GM12878 (cell line): ENCODE data around the gene ADAR. TPM values are rescaled to one million over a fixed set of nuclear protein-coding genes. Genes with fewer than 3 reads are reported as not detected.

Experiments
- ATAC-seq: fragments of 200-7000 bp; cut with Tn5 transposase; 3 replicates; pipeline ENCODE4 v1.9.1; 2020; ENCODE audit warnings: mild to moderate bottlenecking, moderate library complexity
- BruUV-seq: library from RNA; stranded (reverse); fragments of 400-500 nt; replicated peaks from 2 replicates; lab custom pipeline; 2021; lab: Mats Ljungman, UMichigan
- CTCF ChIA-PET: fragments of 300-600 bp; sonication (Branson Sonifier 250); formaldehyde crosslinking; extraction: SDS; loops from one replicate; lab custom pipeline; 2021; ENCODE audit warnings: inconsistent platforms; lab: Yijun Ruan, JAX
- POLR2A ChIA-PET: fragments of 350-600 bp; formaldehyde crosslinking; extraction: SDS; loops from one replicate; lab custom pipeline; 2021; ENCODE audit warnings: inconsistent platforms; lab: Charles Lee
- RAD21 ChIA-PET: fragments of 300-600 bp; sonication (Branson Sonifier 250); formaldehyde crosslinking; loops from one replicate; lab custom pipeline; 2023; ENCODE audit warnings: antibody characterized with exemption; ENCODE audit not compliant: unreplicated experiment; lab: Charles Lee
- SMC1A ChIA-PET: fragments of 300-600 bp; sonication (Branson Sonifier 250); formaldehyde crosslinking; loops from one replicate; lab custom pipeline; 2023; ENCODE audit not compliant: unreplicated experiment, uncharacterized antibody; lab: Charles Lee
- DNase-seq: peaks from one replicate; pipeline ENCODE4 v3.0.0-alpha.2; 2011; ENCODE audit warnings: low read depth, low spot score
- FAIRE-seq: peaks from 3 replicates; lab custom pipeline; 2011; peaks lifted over from hg19 to GRCh38; lab: Jason Lieb, UNC
- H2AFZ ChIP-seq: 2 replicates; pipeline ENCODE4 v1.6.0; 2011; ENCODE audit warnings: low read depth, low read length, control low read depth; ENCODE audit not compliant: control insufficient read depth
- H3K27ac ChIP-seq: 2 replicates; pipeline ENCODE4 v1.5.1; 2011; ENCODE audit warnings: control low read depth; ENCODE audit not compliant: control insufficient read depth, insufficient read depth
- H3K27me3 ChIP-seq, 2 experiments: replicated peaks in 1 of 2; 2 replicates each; pipeline versions ENCODE4 v1.6.0 to v1.6.1; 2011; ENCODE audit warnings: low read length in 1 of 2; ENCODE audit not compliant: control insufficient read depth in 2 of 2, insufficient read depth in 2 of 2
- H3K36me3 ChIP-seq, 2 experiments: 2 replicates each; pipeline ENCODE4 v1.5.1; 2011; ENCODE audit warnings: low read length in 1 of 2; ENCODE audit not compliant: control insufficient read depth in 2 of 2, insufficient read depth in 2 of 2
- H3K4me1 ChIP-seq: 2 replicates; pipeline ENCODE4 v1.6.1; 2011; ENCODE audit warnings: mild to moderate bottlenecking, low read length, moderate library complexity, mixed read lengths; ENCODE audit not compliant: control insufficient read depth, insufficient read depth
- H3K4me2 ChIP-seq: 2 replicates; pipeline ENCODE4 v1.6.0; 2011; ENCODE audit warnings: control low read depth; ENCODE audit not compliant: control insufficient read depth, insufficient read depth
- H3K4me3 ChIP-seq: fragments of 200-600 bp; sonication (generic); 2 replicates; pipeline ENCODE4 v1.5.1; 2016
- H3K79me2 ChIP-seq: 2 replicates; pipeline ENCODE4 v1.6.0; 2011; ENCODE audit warnings: low read length; ENCODE audit not compliant: control insufficient read depth, insufficient read depth
- H3K9ac ChIP-seq: 2 replicates; pipeline ENCODE4 v1.8.0; 2011; ENCODE audit warnings: low read length, control low read depth, mixed read lengths; ENCODE audit not compliant: control insufficient read depth, insufficient read depth
- H3K9me3 ChIP-seq: replicated peaks from 3 replicates; pipeline ENCODE4 v1.5.1; 2011; ENCODE audit warnings: mild to moderate bottlenecking, low read length; ENCODE audit not compliant: control insufficient read depth, insufficient read depth
- H4K20me1 ChIP-seq: 2 replicates; pipeline ENCODE4 v1.6.0; 2011; ENCODE audit not compliant: control insufficient read depth, insufficient read depth
- CREB1 ChIP-seq: IDR thresholded peaks from 2 replicates; pipeline ENCODE4 v1.6.1; 2012; ENCODE audit warnings: low read depth, mild to moderate bottlenecking, inconsistent platforms
- E2F4 ChIP-seq: IDR thresholded peaks from 2 replicates; pipeline ENCODE4 v1.6.1; 2012; ENCODE audit warnings: low read depth, low read length, improper control_type of control experiment
- HDGF ChIP-seq: fragments of 450-650 bp; IDR thresholded peaks from 2 replicates; pipeline ENCODE4 v1.6.1; 2016; ENCODE audit warnings: antibody characterized with exemption
- KAT2A ChIP-seq: conservative IDR thresholded peaks from 2 replicates; pipeline ENCODE4 v1.6.1; 2011; ENCODE audit warnings: low read depth, low read length; ENCODE audit not compliant: control insufficient read depth
- KDM1A ChIP-seq: fragments of 200-600 bp; sonication (generic); IDR thresholded peaks from 2 replicates; pipeline ENCODE4 v1.6.1; 2016; ENCODE audit warnings: borderline replicate concordance
- LARP7 ChIP-seq: fragments of 450-650 bp; IDR thresholded peaks from 2 replicates; pipeline ENCODE4 v1.6.1; 2017; ENCODE audit warnings: mild to moderate bottlenecking
- MXI1 ChIP-seq: fragments of 150-350 bp; IDR thresholded peaks from 2 replicates; pipeline ENCODE4 v1.6.1; 2011; ENCODE audit warnings: low read depth, mild to moderate bottlenecking, inconsistent platforms, low read length, improper control_type of control experiment
- NFYB ChIP-seq: IDR thresholded peaks from 2 replicates; pipeline ENCODE4 v1.6.1; 2011; ENCODE audit warnings: low read depth, mild to moderate bottlenecking, low read length, improper control_type of control experiment, moderate library complexity; ENCODE audit not compliant: insufficient read depth
- SP1 ChIP-seq: IDR thresholded peaks from one replicate; pipeline ENCODE4 v1.6.1; 2011; ENCODE audit warnings: low read depth, low read length
- YBX1 ChIP-seq: fragments of 450-650 bp; IDR thresholded peaks from 2 replicates; pipeline ENCODE4 v1.6.1; 2016; ENCODE audit warnings: antibody characterized with exemption
- ZNF687 ChIP-seq: fragments of 450-650 bp; IDR thresholded peaks from 2 replicates; pipeline ENCODE4 v1.6.1; 2017; ENCODE audit warnings: mild to moderate bottlenecking, moderate library complexity
- in situ Hi-C: fragments of 300-500 bp; cut with MboI; formaldehyde crosslinking; loops from 9 replicates; pipeline ENCODE4 v1.14.3; 2018; ENCODE audit warnings: mixed read lengths
- intact Hi-C: fragments of 100-400 bp; cut with micrococcal nuclease; formaldehyde crosslinking; loops from one replicate; pipeline ENCODE4 v1.14.2; 2022; ENCODE audit not compliant: unreplicated experiment
- polyA plus RNA-seq, 11 experiments: library from polyadenylated mRNA; depleted of rRNA in 4 of 11; unstranded in 6 of 11; stranded (reverse) in 5 of 11; fragments of >200 nt; fragmentation: Nextera tagmentation in 4 of 11; fragmentation: Illumina TruSeq in 1 of 11; extraction: Ambion mirVana in 4 of 11; extraction: Trizol in 1 of 11; gene quantifications; 1 replicate in 1 of 11; 2 replicates in 10 of 11; pipeline versions ENCODE4 v1.2.1 to v1.2.3, GENCODE V29; 2011 to 2016; ENCODE audit warnings: inconsistent platforms in 2 of 11, missing spikeins in 2 of 11, low read depth in 1 of 11
- total RNA-seq, 4 experiments: library from RNA; depleted of rRNA in 3 of 4; stranded (reverse); fragments of >200 nt in 3 of 4; fragmentation: Illumina TruSeq in 1 of 4; extraction: Trizol in 1 of 4; gene quantifications; 2 replicates each; pipeline versions ENCODE4 v1.2.1 to v1.2.3, GENCODE V29; 2013 to 2021

The ADAR gene
- total and polyA plus RNA-seq, 10 of the 15 experiments (the other 5 are each of a cell fraction or from before 2014, with no cell fraction given): 55.5 to 413 (median 176) TPM

GRCh38 chr1:154622503-154623039 is 14.6 kb upstream of the ADAR start:
- Histone ChIP-seq H3K27ac (no peak overlapping the region), H3K9ac (no peak overlapping the region), H3K4me3 (no peak overlapping the region), H3K9me3 (no peaks in the 10 kb centered on the region), H3K79me2 (peaks cover 90% of the 10 kb centered on the region), H3K27me3 (no peaks in the 10 kb centered on the region), H3K4me2 (no peak overlapping the region), H3K36me3 (peaks cover 0 to 6% of the 10 kb centered on the region in 2 experiments; a peak in 3 of 4 replicates), H3K4me1 (peaks cover 4% of the 10 kb centered on the region), H2AFZ (no peak overlapping the region), H4K20me1 (no peaks in the 10 kb centered on the region)
- no peak for FAIRE-seq
- ChIA-PET RAD21 (interaction anchor here (1.8 kb wide), 1 partner anchor 16 kb away, joined by 6 read pairs; no protein-coding TSS in a partner anchor), CTCF (interaction anchor here (0.6 to 2.3 kb wide), 8 partner anchors 13 to 65 kb away, joined by 3 to 9 read pairs (median 3); no protein-coding TSS in a partner anchor), POLR2A (interaction anchor here (0.8 to 2.1 kb wide), 3 partner anchors 9 to 16 kb away, joined by 3 to 6 read pairs (median 5); no protein-coding TSS in a partner anchor), SMC1A (interaction anchor here (1.1 to 5.4 kb wide), 4 partner anchors 12 to 24 kb away, joined by 3 to 35 read pairs (median 16); no protein-coding TSS in a partner anchor)
- intact Hi-C loops (loop anchor here (2.0 kb wide), 1 partner anchor 14 kb away; the partner anchor contains the start of gene ADAR), in situ Hi-C loops (no loop called here)
- DNase-seq: no peak
- no peak for TF ChIP-seq CREB1
- no peak for TF ChIP-seq SP1
- TF ChIP-seq ZNF687: no peak
- TF ChIP-seq MXI1: no peak
- TF ChIP-seq HDGF: no peak
- TF ChIP-seq LARP7: no peak
- TF ChIP-seq KDM1A: no peak
- TF ChIP-seq YBX1: no peak
- TF ChIP-seq KAT2A: no peak
- no peak for TF ChIP-seq E2F4
- TF ChIP-seq NFYB: no peak
- ATAC-seq: no peak
- BruUV-seq: no TSS peak
